T-helper 1 cell (primary cell): ENCODE data around the gene PLA2G5.

Experiments
- DNase-seq, 5 donors: peaks; one replicate each; pipeline ENCODE4 v3.0.0-alpha.2; 2012 to 2020

Gene PLA2G5

DNA sequence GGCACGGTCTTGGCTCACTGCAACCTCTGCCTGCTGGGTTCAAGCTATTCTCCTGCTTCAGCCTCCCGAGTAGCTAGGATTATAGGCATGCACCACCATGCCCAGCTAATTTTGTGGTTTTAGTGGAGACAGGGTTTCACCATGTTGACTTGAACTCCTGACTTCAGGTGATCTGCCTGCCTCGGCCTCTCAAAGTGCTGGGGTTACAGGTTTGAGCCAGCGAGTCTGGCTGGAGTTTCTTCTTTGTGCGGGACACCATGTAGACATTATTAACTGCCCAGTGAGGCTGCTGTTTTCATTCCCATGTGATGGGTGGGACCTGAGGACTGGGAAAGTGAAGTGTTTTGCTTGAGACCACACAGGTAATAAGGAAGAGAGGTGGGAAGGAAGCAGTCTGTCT is 23.3 kb downstream of the PLA2G5 start:
- no peak for DNase-seq

DNA sequence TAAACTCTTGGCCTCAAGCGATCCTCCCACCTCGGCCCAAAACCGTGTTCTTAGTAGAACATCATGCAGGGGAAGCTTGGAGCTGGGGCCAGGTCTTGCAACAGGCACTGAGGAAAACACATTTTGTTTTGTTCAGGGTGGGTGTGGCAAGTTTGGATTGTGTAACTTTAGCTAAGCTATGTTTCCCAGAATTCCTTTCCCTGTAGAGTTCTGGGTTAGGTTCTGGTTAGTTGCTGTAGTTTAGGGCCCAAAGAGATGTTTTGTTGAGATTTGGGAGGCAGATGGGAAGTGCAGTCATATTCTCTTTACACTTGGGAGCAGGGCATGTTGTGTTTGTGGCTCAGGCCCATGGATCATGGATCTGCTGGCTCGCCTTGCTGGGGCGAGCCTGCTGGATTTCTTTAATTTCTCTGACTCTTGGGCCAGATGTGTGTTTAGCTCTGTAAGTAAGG is 24.0 kb downstream of the PLA2G5 start:
- no peak for DNase-seq

DNA sequence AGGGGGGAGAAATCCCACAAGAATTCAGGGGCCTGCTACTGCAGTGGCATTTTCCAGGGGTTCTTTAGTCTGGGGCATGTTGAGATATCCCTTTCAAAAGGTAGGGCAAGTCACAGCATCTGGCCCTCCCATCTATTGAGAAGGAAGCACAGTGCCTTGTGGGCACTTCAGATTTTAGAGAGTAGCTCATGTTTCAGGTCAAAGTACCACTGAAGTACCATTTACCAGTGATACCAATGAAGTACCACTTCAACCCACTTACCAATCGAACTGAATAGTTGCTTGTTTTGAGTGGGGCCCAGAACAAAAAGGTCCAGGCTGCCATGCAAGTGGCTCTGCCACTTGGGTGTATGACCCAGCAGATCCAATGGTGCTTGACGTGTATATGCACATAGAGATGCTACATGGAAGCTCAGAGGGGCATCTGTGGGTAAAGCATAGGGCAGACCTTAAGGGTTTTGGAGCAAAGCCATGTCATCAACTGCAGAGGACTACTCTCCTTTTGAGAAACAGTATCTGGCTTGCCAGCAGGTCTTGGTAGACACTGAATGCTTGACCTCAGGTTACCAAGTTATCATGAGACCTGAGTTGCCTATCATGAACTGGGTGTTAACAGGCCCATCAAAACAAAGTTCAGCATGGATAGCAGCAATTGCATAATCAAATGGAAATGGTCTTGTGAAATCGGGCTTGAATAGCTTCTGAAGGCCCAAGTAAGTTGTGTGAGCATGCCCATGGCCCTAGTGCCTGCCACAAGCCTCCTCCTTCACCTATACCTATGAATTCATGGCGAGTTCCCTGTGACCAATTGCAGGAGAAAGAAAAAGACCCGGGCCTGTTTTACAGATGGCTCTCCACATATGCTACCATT is 25.8 kb downstream of the PLA2G5 start:
- DNase-seq, result no peak

DNA sequence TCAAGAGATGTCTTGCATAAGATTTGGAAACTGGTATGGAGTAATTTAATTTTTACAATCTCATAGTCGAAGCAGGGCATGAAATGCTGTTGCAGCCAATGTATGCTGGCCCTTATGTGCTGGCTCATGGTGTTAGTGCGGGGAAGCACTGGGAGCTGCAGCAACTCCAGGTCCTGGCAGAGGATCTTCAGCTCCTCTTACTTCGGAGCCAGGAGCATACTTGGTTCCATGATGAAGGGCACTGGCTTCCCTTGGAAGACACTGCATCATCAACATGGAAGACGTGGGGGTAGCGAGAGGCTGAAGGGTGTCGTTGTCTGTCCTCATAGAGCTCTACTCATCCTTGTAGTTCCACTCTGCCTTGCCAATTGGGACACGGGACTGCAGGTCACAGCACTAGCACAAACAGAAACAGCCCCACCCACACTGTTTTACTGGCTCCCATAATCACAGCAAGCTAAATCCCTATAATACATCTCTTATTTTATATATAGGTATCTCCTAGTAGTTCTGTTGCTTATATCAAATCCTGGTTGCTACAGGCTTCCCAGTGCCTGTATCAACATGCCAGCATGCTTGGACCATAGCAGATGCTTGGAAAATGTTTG is 26.9 kb downstream of the PLA2G5 start:
- DNase-seq, result no peak

DNA sequence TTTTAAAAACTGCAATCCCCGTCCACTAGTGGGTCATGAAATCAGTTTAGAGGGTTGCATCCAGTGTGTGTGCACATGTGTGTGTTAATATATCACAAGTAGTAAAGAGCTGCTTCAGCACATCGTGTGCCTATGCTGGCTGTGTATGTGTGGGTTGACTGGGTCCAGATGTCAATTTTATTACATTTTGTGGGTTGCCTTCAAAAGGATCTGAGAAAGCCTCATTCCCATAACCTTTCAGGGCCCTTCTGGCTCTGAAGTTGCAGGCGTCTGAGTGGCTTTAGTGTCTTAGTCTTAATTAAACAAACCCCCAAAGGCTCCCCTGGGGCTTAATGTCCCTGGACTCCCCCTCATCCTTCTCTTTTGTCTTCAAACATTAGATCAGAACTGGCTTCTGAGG is 29.5 kb downstream of the PLA2G5 start:
- DNase-seq, result no peak

DNA sequence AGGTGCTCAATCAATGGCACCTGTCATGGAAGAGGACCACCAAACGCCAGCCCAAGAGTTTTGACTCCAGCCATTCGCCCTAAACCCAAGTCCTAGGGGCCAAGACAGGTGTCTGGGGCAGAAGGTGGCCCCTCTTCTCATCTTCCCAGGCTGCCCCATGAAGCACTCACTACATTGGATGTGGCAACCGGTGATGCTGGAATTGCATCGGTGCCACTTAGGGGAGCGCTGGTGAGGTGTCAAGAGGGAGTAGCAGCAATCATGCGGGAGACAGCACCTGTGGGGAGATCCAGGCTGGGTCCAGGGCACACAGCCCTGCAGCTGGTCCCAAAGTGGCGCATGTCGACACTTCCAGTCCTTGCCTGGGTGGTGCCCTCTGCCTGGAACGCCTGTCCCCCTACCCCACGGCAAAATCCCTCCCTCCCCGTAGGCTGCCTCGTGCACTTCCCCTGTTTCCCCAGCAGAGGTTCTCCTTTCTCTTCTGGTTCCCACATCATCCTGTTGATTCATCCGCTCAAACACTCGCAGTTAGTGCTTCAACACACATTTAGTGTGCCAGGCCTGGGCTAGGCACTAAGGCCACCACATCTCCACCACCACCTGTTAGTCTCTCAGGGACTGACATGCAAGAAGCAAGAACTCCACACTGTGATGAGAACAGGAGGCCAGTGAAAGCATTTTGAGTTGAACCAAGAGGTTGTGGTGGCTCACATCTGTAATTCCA is 30.8 kb downstream of the PLA2G5 start:
- peak in 1 of 5 donors; percentile 62 for DNase-seq

DNA sequence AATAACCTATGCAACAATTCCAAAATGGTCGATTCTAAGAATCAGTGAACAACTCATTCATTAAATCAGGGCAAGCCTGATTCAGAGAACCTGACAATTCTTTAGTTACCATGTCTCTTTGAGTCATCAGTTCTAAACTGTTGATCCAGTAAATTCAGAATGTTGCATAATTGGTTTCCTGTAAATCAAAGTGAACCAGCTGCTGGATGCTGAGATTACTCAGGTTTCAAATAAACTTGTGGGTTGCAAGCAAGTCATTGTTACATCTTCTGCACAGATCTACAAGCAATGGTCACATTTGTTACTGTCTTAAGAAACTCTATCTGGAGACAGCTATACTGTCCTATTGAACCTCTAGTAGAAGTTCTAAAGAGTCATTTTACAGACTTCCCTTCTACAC is 32.9 kb downstream of the PLA2G5 start:
- DNase-seq, result peak in 1 of 5 donors; percentile 77

DNA sequence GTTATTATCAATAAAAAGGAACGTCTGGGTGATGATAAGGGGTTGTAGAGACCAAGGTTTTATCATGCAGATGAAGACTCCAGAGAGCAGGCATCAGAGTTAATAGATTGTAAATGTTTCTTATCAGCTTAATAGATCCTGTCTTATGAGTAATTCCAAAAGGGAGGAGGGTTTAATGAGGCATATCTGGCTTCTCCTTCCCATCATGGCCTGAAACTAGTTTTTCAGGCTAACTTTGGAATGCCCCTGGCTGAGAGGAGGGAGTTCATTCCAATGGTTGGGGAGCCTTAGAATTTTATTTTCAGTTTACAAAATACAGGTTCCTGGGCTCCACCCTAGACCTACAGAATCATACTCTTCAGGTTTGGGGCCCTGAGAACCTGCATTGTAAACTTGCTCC is 35.9 kb downstream of the PLA2G5 start:
- DNase-seq, result no peak

DNA sequence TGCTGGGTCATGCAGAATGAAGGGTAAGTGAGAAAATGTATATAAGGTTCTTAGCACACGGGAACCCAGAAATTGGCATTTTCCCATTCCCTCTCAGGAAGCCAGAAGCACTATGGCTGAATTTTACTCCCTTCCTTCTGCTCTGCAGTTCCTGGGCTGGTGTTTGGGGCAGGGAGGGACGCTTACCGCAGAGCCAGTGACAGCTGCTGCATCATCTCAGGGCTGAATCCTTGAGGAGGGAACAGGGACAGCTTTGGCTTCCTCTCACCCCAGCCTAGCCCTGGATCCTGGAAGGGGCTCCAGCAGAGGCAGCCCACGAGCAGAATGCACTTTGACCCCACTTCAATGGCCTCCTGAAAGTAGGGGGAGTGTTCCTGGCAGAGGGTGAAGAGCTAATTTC is 37.4 kb downstream of the PLA2G5 start:
- no peak for DNase-seq

DNA sequence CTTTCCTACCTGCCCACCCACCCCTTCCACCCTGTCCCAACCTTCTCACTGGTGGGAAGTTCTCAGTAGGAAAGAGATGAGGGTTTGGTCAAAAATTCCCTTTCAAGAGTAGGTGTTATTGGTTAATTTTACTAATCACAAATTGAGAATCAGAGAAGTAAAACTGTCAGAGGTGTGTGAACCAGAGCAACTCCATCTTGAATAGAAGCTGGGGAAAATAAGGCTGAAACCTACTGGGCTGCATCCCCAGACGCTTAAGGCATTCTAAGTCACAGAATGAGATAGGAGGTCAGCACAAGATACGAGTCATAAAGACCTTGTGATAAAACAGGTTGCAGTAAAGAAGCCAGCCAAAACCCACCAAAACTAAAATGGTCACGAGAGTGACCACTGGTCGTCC is 37.8 kb downstream of the PLA2G5 start:
- DNase-seq, result no peak

DNA sequence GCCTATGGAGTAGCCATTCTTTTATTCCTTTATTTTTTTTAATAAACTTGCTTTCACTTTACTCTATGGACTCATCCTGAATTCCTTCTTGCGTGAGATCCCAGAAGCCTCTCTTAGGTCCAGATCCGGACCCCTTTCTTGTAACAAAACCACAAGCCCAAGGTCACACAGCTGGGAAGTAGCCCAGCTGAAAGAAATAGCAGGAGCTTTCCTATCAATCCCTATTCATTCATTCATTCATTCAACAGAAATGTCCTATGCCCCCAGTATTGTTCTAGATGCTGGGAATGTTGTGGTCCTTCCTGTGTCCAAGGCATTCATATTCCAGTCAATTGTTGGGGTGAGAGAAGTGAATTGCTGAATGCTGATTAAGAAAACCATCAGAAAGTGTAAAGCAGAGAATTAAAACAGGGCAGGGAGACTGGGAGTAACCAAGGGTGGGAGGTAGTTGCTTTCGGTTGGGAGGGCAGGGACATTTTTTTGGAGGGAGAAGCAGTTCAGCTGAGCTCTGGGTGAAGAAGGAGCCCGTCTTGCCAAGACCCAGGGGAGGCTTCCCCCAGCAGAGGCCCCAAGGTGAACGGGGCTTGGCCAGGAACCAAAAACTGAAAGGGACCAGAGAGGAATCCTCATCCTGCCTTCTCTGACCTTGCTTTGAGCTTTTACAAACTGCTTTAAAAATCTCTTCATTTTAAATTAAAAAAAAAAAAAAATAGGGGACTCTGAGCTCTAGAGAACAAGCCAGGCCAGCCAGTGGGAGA is 38.6 kb downstream of the PLA2G5 start:
- DNase-seq, result no peak

DNA sequence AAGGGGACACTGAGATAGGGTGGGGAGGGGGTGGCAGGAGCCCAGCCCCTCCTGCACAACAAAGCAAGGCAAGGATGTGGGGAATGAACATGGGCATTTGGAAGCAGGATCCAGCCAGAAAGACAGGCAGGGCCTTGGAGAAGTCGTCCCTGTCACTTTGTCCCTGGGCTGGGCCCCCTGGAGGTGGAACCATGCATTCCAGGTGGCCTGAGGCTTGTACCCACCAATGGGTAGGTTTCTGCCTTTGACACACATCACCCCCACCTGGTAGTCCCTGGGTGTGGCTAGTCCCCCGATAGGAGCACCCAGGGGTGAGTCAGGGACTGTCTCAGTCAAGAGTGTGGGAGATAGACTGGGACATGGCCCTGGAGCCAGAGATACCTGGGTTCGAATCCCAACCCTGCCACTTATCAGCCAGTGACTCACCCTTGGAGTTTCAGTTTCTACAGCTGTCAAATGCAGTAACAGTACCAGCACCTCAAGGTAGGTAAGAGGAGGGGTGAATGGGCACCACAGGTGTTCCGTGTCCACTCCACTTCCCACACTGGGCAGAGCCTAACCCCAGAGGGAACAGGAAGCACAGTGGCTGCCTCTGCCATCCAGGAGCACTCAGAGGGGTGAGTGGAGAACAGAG is 39.3 kb downstream of the PLA2G5 start:
- no peak for DNase-seq

DNA sequence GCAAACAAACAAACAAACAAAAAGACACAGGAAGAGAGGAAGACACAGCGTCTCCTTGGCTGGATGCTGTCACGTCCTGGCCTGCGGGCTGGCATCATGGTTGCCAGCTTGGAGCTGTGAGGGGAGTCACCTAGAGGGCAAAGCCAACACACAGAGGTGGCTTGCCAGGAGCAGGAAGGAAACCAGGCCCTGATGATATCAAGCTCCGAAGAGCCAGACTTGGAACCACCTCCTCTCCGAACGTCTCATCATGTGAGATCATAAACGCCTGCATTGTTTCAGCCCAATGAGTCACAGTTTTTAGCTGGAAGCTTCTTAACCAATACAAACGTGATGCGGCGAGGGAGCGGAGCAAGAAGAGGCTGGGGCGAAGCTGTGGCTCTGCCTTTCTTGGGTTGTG is 40.7 kb downstream of the PLA2G5 start:
- DNase-seq, result no peak

DNA sequence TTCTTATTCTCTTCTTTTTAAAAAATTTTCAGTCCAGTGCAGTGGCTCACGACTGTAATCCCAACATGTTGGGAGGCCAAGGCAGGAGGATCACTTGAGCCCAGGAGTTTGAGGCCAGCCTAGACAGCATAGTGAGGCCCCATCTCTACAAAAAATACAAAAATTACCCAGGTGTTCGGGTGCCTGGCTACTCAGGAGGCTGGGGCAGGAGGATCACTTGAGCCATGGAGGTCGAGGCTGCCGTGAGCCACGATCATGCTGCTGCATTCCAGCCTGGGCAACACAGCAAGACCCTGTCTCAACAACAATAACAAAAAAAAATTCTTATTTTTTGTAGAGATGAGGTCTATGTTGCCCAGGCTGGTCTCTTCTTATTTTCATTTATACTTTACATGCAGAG is 41.5 kb downstream of the PLA2G5 start:
- DNase-seq, result no peak

DNA sequence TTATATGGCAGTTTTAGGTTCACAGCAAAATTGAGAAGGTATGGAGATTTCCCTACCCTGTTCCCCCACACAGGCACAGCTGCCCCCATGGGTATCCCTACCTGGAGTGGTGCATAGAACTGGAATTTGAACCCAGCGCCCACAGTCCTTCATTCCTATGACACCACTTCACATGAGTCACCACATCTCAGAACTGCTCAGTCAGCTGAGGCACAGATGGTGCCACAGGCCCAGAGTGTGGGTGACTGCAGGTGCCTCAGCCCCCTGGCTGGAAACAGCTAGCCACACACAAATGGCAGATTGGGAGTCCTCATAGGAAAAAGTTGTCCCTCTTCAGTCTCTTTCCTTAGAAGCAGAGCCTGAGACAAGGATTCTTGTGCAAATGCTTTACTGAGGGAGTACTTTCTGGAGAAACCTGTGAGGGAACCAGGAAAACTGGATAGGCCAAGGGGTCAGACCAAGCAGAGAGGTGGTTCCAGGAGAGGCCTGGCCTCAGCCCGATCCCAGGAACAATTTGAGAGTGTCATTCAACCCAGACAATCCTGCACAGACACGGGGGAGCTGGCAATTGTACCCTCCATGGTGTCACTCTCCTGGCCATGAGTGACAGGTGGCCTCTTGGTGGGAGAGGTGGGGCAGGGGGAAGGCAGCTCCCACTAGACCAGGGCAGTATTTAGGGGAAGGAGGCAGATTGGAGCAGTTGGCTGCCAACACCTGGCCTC is 42.4 kb downstream of the PLA2G5 start:
- no peak for DNase-seq

DNA sequence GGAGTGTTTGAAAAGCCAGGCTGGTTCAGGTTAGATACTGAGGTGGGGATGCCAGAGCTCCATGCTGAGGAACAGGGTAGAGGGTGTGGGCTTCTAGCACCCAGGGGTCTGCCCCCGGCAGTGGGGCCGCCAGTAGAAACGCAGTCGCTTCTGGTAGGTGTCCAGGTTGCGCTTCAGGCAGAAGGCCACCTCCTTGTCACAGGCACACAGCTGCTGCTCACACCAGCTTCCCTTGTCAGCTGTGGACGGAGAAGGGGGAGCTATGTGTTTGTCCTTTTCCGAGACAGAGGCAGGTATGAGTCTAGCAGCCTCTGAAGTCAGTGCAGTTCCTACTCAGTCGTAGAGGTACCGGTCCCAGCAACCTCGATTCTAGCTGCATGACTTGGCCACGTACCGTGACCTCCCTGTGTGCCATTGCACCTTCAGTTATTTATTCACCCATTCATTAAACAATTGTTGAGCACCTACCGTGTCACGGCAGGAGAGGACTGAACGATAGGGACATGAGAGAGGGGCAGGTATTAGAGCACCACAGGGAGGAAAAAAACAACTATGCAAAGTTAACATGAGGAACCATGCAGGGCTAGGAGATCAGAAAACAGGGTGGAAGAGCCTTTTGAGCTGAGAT is 44.1 kb downstream of the PLA2G5 start:
- no peak for DNase-seq

DNA sequence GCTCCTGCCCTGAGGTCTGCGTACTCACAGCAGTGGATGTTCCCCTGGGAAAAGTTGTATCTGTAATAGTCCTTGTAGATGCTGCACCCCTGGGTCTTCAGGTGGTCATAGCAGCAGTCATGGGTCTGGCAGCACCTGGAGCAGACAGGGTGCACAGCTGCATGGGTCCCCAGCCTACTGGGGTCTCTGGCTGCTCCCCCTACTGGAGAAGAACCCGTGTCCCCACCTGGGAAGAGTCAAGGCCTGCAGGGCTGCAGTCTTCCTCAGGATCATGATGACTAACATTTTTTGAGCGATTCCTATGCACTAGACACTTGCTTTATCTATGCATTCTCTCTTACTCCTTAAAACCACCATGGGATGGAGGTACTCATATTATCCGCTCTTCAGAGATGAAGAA is 45.5 kb downstream of the PLA2G5 start:
- DNase-seq, result no peak

DNA sequence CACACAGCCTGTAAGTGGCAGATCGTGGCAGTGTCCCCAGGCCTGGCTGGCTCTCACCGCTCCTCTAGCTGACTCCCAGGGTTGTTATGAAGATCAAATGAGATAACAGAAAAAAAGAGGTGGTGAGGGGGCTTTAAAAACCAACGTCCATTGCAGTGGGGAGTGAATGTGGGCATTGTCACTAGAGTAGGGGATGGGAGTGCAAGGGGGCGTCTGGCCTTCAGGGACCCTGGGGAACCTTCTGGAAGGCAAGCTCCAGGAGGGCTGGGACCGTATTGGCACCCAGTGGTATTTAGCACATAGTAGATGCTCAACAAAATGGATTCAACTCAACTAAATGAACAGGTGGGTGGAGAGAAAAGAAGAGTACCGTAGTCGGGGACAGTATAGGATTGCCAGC is 45.9 kb downstream of the PLA2G5 start:
- no peak for DNase-seq

DNA sequence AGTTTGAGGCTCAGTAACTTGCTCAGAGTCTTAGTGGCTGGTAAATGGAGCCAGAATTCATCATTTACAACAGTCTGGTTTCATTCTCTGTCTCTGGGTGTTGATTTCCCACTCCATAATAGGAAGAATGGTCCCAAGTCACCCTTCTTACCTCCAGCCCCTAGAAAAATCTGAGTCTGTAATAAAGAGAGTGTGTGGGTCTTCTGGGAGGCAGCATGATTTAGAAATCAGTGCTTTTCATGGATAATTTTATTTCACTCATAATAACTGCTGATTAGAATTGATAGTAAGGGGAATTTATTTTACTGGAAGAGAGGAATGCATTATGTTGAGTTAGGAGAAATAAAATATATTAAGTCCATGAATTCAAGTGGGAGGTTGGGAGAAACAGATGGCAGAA is 47.2 kb downstream of the PLA2G5 start:
- no peak for DNase-seq

DNA sequence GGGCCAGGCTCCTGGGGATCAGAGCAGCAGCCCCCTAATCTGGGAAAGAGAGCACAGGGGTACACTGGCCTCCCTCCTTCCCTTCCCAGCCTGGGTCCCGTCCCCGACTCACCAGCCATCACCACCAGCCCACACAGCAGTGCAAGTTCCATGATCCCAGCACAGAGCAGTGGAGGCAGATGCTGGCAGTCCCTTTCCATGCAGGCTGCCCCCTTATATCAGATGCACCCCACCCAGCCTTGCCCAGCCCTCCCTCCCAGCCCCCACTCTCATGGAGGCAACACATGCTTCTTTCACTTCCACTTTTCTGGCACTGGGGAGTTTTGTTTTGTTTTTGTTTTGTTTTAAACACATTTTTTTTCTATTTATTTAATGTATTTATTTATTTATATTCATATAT is 49.4 kb downstream of the PLA2G5 start, which contains the start of gene PLA2G2D:
TSS of gene PLA2G2D (minus strand) at position 190 of the 400 bp plus-strand sequence. CDS start at position 152, 38 bp downstream.
- no peak for DNase-seq

DNA sequence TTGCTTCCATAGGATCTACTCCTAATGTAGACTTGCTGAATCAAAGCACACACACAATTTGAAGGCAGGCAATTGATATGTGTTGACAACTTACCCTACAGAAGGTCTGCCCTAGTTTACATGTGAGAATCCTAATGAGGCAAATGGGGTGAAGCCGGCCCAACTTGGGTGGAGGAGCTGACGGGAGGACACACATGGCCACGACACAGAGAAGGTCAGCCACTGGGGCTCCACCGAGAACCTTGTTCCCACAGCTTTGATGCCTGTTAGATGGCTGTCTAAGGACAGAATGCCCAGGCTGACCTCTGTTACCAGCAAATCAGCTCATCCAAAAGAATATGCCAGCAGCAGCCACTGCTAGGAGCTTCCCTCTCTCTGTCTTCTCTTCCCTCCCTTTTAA is 50.8 kb downstream of the PLA2G5 start:
- no peak for DNase-seq
